Adipose tissue (tissue), 3 donors: ENCODE data around the gene ARHGAP28. TPM values are rescaled to one million over a fixed set of nuclear protein-coding genes. Genes with fewer than 3 reads are reported as not detected.
"Not testable (repeated sequence)": the region's sequence is repeated elsewhere in the genome, so short reads cannot be mapped to it uniquely, and the experiment has no call there.

Experiments
- H3K27ac ChIP-seq: one replicate; pipeline ENCODE4 v1.5.1; 2013; ENCODE audit warnings: low read depth, low read length
- WGBS, 3 donors: extraction: QIAGEN DNeasy Blood & Tissue Kit; methylation state at CpG; one replicate each; pipeline ENCODE4 v1.1.7; 2013; 5-methylcytosine and 5-hydroxymethylcytosine counted together
- polyA plus RNA-seq, 3 donors: library from polyadenylated mRNA; stranded (reverse); fragments of 200-250 nt; gene quantifications; one replicate each; pipeline ENCODE4 v1.2.3, GENCODE V29; 2013
- donor health status: healthy with polysubstance abuse.
- donor health status: Bipolar disorder and iron deficiency.
- donor health status: healthy.

ARHGAP28 gene
- polyA plus RNA-seq, 3 donors, result 2.5 to 4.4 (median 3.1) TPM

DNA sequence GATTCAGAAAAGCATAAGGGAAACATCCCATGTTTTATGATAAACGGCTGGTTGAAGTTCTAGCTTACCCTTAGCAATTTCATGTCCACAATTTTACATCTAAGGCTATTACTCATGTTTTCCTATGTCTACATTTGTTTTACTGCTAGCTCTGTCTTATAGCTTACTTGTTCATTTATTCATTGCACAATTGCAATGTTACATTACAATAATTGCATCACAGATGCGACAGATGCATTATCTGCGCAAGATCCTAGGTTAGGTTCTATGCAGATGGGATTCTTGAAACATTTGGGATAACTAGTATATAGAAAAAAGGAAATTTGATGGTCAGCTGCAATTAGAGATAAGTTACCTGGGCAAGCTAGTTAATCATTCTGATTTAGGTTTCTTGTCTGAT is 108.4 kb downstream of the ARHGAP28 start:
- 90 to 98% (median 96%) methylated on average over 3 of the region's 3 CpGs for WGBS, 3 donors
- no peak overlapping the region for H3K27ac ChIP-seq

DNA sequence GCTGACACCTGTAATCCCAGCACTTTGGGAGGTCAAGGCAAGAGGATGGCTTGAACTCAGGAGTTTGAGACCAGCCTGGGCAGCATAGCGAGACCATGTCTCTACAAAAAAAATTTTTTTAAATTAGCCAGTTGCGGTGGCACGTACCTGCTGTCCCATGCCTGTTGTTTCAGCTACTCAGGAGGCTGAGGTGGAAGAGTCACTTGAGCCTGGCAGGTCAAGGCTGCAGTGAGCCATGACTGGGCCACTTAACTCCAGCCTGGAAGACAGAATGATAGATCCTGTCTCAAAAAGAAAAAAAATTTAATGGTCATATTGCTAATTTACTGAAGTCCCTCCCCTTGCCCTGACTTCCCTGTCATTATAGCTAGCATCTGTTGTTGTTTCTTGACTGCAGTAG is 112.6 kb downstream of the ARHGAP28 start:
- WGBS, 3 donors, result 62 to 94% (median 83%) methylated on average over 3 of the region's 3 CpGs
- no peak overlapping the region for H3K27ac ChIP-seq

- WGBS, 3 donors, result 69 to 79% (median 71%) methylated on average over 2 of the region's 2 CpGs
- no peak overlapping the region for H3K27ac ChIP-seq
Measured at GRCh38 chr18:6843308-6843707, 113.8 kb downstream of the ARHGAP28 start.

DNA sequence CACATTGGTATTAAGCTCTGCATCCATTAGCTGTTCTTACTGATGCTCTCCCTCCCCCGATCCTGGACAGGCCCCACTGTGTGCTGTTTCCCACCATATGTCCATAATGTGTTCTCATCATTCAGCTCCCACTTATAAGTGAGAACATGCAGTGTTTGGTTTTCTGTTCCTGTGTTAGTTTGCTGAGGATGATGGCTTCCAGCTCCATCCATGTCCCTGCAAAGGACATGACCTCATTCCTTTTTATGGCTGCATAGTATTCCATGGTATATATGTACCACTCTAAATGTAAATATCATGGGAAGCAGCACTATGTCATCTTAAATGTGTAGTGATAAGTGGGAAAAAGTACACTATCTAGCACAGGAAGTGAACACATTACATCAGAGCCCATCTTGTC is 116.0 kb downstream of the ARHGAP28 start:
- H3K27ac ChIP-seq, result not testable (repeated sequence)
- WGBS, 3 donors, result 88 to 96% (median 94%) methylated on average over 1 of the region's 1 CpG

- 88 to 91% (median 90%) methylated on average over 1 of the region's 1 CpG for WGBS, 3 donors
- no peak overlapping the region for H3K27ac ChIP-seq
Measured at GRCh38 chr18:6850396-6850795, 120.9 kb downstream of the ARHGAP28 start.

- 95 to 97% (median 96%) methylated on average over 2 of the region's 2 CpGs for WGBS, 3 donors
- no peak overlapping the region for H3K27ac ChIP-seq
Measured at GRCh38 chr18:6851480-6851879, 122.0 kb downstream of the ARHGAP28 start.

- H3K27ac ChIP-seq, result no peak overlapping the region
- WGBS, 3 donors, result 91 to 99% (median 92%) methylated on average over 7 of the region's 7 CpGs
Measured at GRCh38 chr18:6854811-6855210, 125.3 kb downstream of the ARHGAP28 start.

GRCh38 chr18:6855767-6856166 is 126.3 kb downstream of the ARHGAP28 start:
- H3K27ac ChIP-seq, result no peak overlapping the region
- 92 to 95% (median 92%) methylated on average over 12 of the region's 12 CpGs for WGBS, 3 donors

GRCh38 chr18:6857300-6857699 is 127.8 kb downstream of the ARHGAP28 start:
- H3K27ac ChIP-seq, result no peak overlapping the region
- WGBS, 3 donors, result 82 to 88% (median 83%) methylated on average over 12 of the region's 12 CpGs

DNA sequence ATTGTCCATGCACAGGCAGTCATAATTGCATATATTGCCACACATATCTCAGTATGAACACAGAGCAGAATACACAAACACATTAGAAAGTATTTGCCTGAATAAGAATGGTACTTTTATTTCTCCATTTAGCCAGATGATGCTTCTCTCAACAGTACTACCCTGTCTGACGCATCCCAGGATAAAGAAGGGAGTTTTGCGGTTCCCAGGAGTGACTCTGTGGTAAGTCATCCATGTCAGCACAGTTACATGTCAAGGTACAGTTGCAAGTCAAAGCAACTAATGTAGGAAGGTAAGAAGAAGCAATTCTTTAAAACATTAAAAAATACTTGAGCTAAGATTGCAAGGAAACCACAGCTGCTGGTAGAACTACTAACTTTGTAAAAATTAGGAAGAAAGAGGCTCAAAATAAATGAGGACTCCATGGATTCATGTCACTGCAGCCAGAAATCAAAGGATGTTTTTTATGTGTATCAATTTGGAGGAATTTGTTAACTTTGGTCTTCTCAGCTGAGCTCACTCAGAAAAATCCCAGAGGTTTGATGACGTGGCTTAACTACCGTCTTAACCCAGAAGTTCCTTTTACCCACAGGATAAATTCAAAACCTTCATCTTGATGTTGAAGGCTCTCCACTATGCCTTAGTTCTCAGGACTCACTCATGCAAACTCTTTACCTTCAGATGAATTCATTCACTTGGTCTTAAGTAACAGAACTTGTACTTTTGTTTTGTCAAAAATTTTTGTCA is 130.3 kb downstream of the ARHGAP28 start:
- H3K27ac ChIP-seq, result no peak overlapping the region
- WGBS, 3 donors, result 86 to 96% (median 88%) methylated on average over 4 of the region's 4 CpGs

- 87 to 95% (median 92%) methylated on average over 4 of the region's 4 CpGs for whole genome bisulfite sequencing, 3 donors
Measured at GRCh38 chr18:6860804-6861448, 131.4 kb downstream of the ARHGAP28 start.

GRCh38 chr18:6865251-6865650 is 135.7 kb downstream of the ARHGAP28 start:
- H3K27ac ChIP-seq, result no peak overlapping the region

More at GRCh38 chr18:6860804-6861448, 131.4 kb downstream of the ARHGAP28 start:
- H3K27ac ChIP-seq, result no peak overlapping the region

GRCh38 chr18:6866552-6867085 is 137.1 kb downstream of the ARHGAP28 start:
- H3K27ac ChIP-seq, result no peak overlapping the region
- WGBS, 3 donors, result 81 to 92% (median 85%) methylated on average over 3 of the region's 3 CpGs

DNA sequence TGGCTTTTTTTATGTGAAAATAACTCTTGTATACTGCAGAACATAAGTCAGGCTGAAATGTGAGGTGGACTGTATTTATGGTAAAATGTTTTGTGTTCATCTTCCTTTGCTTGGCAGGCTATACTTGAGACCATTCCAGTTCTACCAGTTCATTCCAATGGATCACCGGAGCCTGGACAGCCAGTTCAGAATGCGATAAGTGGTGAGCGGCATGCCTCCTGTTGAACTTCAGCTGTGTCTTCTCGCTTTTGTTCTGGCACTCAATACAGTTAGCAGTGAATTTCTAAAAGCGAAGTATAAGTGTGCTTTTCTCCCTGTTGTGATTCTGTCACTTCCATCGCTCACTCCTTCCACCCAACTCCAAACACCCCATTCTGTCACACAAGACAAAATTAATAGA is 138.5 kb downstream of the ARHGAP28 start:
- 95 to 98% (median 98%) methylated on average over 6 of the region's 6 CpGs for WGBS, 3 donors
- no peak overlapping the region for H3K27ac ChIP-seq

DNA sequence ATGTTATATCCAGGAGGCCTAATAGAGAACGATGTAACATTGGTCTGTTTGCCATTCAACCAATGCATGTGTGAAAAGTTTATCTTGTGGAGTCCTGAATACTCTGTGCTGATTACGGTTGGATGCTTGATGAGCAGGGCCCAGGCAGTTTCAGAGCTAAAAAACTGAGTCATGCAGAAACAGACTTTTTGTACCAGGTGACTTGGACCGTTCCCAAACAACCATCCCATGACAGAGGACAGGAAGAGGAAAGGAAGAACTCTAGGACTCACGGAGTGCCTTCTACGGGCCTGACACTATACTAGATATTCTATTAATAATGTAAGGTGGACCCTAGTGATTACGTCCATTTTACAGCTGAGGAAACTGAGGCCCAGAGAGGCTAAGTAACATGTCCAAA is 142.1 kb downstream of the ARHGAP28 start:
- WGBS, 3 donors, result 86 to 93% (median 88%) methylated on average over 6 of the region's 6 CpGs
- H3K27ac ChIP-seq, result no peak overlapping the region

- 76 to 87% (median 85%) methylated on average over 6 of the region's 6 CpGs for WGBS, 3 donors
- H3K27ac ChIP-seq, result no peak overlapping the region
Measured at GRCh38 chr18:6873040-6873751, 143.7 kb downstream of the ARHGAP28 start.

DNA sequence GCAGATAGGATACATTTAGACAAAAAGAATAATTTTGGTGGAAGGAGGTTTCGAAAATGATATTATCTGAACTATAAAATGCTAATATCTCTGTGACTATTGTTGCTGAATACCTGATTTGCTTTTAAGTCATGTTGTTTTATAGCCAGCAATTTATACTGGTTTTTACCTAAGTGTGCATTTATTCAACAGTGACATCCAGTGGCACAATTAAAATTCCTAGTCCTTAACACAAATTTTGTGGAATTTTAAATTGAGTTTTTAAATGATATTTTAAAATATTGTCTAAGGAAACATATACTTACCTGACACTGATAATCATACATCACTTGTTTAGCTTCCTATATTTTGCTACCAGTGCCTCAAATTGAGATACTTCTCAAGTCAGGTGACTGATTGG is 144.8 kb downstream of the ARHGAP28 start:
- WGBS, 3 donors, result 82 to 87% (median 85%) methylated on average over 1 of the region's 1 CpG
- H3K27ac ChIP-seq, result no peak overlapping the region

GRCh38 chr18:6875749-6876148 is 146.2 kb downstream of the ARHGAP28 start:
- no peak overlapping the region for H3K27ac ChIP-seq
- WGBS, 3 donors, result 88 to 93% (median 91%) methylated on average over 6 of the region's 6 CpGs

DNA sequence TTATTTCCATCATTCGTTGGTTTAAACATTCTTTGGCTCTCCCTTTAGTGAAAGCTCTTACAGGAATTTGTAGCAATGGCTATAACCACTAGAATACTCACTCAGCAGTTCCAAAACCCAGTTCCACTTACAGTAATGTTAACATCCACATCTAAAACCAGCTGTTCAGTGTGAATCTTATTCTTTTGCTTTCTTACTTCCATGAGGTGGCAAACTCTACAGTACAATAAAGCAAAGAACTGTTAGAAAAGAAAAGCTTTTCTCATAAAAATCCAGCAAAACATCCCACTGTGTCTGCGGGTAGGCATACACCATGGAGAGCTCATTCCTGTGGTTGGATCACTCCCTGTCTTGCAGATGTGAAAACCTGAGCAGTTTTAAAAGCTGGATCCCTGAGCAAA is 147.1 kb downstream of the ARHGAP28 start:
- H3K27ac ChIP-seq, result no peak overlapping the region
- 62 to 73% (median 67%) methylated on average over 2 of the region's 2 CpGs for WGBS, 3 donors
